CD4-positive, alpha-beta T cell treated with Interleukin-4 for 4 hours (primary cell): ENCODE measurements around the gene CLDN16.

ENCODE experiments used
- DNase-seq: peaks from one replicate; pipeline ENCODE4 v3.0.0-alpha.2; 2020

The CLDN16 gene

GRCh38 chr3:190381441-190381840 lies 6.5 kb upstream of the CLDN16 start:
- DNase-seq: no peak

- DNase-seq: no peak
Measured at GRCh38 chr3:190382082-190382481, 5.9 kb upstream of the CLDN16 start.

- DNase-seq: no peak
Measured at GRCh38 chr3:190384309-190384756, 3.6 kb upstream of the CLDN16 start.

GRCh38 chr3:190385731-190386688 lies 2.0 kb upstream of the CLDN16 start:
- no peak for DNase-seq

GRCh38 chr3:190388703-190389102 lies 740 bp downstream of the CLDN16 start:
- no peak for DNase-seq

DNA sequence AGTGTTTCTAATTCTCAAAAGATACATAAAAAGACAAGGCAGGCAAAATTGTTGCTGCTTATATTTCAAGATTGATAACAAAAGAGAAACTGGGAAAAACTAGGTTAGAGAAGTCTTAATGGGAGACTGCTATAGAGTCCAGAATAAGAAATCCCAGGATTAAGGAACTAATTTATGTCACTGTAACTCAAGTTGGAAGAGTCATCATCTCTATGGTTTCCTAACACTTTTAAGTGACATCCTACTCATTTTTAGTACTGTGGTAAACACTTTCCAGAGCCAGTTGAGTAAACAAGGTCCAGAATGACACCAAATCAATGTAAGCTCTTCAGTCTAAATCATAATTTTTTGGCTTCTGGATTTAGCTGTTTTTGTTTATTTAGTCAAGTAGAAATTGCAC lies 8.0 kb downstream of the CLDN16 start:
- no peak for DNase-seq

DNA sequence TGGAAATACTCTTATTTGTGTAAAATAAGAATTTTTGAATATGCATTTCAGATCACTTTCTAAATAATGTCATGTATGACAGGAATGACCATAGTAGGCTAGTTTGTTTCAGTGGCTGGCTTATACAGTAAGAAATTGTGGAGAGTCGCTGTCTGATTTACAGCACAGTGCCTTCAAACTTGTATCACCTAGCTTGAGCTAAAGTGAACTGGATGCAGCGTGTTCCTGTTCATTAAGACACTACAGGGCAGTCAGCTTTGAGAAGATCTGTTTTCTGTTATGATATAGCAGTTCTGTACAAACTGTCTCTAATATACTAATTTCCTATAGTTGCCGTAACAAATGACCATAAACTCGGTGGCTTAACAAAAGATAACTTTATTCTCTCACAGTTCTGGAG lies 9.9 kb downstream of the CLDN16 start:
- DNase-seq: no peak

DNA sequence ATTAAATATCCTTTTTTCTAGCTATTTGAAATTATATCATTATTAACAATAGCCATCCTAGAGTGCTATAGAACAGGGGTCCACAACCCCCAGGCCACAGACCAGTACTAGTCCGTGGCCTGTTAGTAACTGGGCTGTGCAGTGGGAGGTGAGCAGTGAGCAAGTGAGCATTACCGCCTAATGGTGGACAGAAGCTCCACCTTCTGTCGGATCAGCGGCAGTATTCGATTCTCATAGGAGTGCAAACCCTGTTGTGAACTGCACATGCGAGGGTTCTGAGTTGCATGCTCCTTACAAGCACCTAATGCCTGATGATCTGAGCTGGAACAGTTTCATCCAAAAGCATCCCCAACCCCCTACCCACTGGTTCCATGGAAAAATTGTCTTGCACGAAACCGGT lies 11.7 kb downstream of the CLDN16 start:
- no peak for DNase-seq

DNA sequence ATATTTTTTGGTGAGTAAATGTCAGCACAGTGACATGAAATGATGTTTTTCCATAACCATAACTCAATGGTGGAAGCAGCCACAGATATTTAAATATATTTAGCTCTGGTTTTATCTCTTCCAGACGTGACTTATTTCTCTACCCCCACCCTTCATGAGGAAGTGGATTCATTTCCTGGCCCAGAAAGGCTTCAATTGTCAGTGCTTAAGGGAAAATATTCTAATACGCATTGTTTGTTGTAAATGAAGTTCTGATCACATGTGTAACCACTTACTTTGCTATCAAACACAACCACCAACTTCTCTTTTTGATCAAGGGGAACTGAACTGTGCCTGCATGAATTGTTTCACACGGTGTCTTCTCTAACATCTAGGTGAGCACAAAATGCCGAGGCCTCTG lies 14.0 kb downstream of the CLDN16 start:
- no peak for DNase-seq

DNA sequence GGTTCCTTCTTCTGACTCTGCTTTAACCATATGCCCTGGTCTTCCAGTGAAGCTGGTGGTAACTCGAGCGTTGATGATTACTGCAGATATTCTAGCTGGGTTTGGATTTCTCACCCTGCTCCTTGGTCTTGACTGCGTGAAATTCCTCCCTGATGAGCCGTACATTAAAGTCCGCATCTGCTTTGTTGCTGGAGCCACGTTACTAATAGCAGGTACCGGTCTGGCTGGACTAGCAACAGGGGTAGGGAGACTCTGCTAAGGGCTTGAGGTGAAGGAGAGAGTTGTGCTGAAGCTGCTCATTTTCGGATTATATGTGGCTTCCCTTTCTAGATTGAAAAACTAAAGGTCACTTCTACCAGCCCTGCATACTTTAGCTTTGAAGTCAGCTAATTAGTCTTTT lies 16.8 kb downstream of the CLDN16 start:
- DNase-seq: no peak

DNA sequence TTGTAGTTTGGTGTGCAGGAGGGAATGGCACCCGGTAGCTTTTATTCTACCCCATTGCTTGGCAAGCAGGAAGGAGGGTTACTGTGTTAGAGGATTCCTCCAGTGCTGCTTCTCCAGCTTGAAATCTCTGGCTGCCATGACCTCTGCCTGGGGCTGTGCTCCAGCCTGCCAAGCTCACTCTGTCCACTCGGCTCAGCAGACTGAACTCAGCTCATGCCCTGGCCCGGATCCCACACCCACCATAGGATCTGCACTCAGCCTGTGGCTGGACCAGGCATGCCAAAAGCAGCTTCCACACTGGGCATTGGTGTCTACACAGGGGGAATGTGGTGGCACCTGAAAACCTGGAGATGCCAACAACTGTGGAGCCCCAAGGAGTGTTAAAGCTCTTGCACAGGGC lies 26.3 kb downstream of the CLDN16 start:
- DNase-seq: no peak

GRCh38 chr3:190424108-190424477 lies 36.1 kb downstream of the CLDN16 start:
- no peak for DNase-seq

DNA sequence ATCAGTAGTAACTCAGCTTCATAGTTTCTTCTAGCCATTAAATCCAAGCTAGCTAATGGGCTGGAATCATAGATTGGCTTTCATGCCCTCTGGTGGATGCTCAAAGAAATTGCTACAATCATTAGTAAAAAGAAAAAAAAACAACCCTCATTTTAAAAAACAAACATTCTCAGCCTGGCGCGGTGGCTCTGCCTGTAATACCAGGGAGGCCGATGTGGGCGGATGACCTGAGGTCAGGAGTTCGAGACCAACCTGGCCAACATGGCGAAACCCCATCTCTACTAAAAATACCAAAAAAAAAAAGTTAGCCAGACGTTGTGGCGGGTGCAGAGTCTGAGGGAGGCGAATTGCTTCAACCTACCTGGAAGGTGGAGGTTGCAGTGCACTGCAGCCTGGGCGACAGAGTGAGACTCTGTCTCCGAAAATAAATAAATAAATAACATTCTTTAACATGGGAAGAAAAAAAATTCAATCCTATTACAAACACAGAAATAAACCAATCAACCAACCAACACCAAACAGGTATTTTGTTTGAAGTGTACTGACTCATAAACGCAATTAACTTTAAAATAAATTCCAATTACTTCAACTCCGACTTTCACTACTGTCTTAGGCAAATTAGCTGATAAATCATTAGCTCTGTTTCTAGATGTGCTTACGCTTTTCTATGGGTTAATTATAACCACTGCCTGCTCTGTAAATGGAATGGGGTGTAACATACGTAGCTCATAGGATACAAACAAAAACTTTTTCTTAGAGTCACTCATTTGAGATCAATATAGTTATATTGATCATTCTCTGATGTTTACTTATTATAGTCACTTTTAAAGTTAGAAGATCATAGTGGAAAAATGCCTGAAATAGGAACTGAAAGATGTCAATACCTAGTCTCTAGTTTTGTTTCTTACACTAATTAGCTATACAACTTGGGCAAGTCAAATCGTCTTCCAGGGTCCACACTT lies 36.8 kb downstream of the CLDN16 start:
- peak; percentile 40 for DNase-seq

- no peak for DNase-seq
Measured at GRCh38 chr3:190425833-190426232, 37.9 kb downstream of the CLDN16 start.

DNA sequence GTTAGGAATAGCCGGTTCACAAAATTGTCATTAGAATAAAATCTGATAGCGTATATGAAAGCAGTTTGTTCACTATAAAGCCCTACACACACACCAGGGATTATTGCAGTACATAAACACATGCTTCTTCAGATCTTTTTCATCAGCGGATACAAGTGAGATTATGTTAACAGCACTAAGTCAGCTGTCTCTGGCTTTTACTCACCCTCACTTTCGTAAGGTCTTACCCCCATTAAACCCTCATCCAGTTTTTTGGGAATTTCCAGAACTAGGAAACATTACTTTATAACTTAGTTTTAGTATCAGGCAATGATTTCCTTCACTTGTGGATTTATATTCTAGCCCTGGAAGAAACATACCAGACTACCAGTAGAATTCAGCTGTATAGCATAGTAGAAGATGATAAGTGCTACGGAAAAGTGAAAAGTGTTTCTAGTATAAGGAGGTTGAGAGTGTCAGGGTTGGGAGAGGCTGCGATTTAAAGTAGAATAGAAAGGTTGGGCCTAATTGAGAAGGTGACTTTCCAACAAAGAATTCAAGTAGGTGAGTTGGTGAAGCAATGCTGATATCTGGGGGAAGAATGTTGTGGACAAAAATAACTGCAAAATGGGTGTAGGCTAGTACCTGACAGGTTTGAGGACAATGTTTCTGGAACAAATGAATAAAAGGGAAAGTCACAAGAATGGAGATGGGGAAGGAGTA lies 39.0 kb downstream of the CLDN16 start:
- DNase-seq: no peak

GRCh38 chr3:190429681-190430080 lies 41.7 kb downstream of the CLDN16 start:
- no peak for DNase-seq

- DNase-seq: no peak
Measured at GRCh38 chr3:190430906-190431305, 42.9 kb downstream of the CLDN16 start.

DNA sequence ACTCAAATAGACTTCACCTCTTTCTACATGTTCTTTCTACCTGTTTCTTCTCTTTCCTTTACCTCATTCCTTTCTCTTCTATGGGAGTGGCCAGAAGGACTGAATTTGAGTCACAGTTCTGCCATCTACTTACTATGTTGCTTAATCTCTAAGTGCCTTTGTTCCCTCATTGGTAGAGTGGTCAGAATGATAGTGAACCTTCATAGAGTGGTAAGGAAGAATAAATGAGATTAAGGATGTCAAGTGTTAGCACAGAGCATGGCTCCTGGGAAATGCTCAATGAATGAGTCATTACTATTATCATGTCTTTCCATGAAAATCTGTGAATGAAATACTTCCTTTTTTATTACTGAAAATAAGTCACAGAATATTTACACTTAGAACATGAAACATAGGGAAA lies 44.3 kb downstream of the CLDN16 start:
- DNase-seq: no peak

GRCh38 chr3:190433626-190434025 lies 45.7 kb downstream of the CLDN16 start:
- no peak for DNase-seq

- DNase-seq: no peak
Measured at GRCh38 chr3:190435618-190436017, 47.7 kb downstream of the CLDN16 start.

DNA sequence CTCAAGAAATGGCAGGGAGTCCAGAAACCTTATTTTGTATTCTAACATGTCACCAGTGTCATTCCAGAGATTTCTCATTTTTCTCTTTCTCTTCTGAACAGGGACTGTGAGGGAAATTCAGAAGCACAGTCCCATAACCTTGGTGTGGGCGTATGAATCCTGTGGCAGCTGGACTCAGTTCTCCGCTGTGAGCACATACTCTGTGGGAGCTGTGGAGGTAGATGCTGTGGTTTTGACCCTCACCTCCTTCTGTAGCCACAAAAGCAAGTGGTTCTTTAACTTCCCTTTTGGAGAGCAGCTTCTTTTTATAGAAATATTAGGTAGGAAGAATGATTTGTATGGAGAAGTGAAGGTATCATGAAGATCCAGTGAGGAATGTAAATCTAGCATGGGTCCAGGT lies 48.4 kb downstream of the CLDN16 start:
- DNase-seq: no peak

DNA sequence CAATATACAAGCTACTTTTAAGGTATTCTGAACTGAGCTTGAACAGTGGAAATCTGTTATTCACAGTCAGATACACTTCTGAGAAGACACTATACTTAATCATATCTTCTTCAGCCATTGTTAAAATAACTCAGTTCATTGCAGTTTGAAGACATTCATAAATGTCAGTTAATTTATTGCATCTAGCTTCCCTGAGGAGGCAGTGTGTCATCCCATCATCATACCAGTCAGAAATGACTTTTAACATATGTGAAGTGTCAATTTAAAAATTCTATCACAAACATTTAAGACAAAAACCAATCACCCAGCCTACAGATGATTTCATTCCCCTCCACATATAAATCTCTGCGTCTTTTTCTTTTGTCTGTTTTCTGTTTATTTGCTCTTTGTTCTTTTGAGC lies 54.3 kb downstream of the CLDN16 start:
- no peak for DNase-seq

DNA sequence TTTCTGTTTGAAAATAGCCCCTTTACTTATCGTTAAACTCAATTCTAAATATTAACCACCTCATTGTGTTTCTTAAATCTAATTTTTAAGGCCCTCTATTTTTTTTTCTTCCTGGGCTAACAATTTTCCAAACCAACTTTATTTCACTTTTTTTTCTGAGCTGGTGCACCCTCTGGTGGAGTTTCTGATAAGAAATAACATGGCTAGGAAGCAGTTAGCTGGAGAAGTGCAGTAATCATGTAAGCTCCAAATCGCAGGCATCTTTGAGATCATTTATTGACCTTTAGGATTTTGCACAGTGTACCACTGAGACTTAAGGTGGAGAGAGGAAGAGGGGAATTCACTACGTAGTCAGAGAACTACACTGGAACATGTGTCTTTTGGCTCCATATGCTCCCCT lies 55.3 kb downstream of the CLDN16 start:
- DNase-seq: no peak
